Skeletal muscle satellite cell (primary cell): ENCODE data around the gene CFAP161.

Source experiments
- H3K27me3 ChIP-seq: 2 replicates; pipeline ENCODE4 v1.7.0; 2013; ENCODE audit warnings: low read length; ENCODE audit not compliant: control insufficient read depth, insufficient read depth
- H3K36me3 ChIP-seq: 2 replicates; pipeline ENCODE4 v1.7.0; 2013; ENCODE audit warnings: mild to moderate bottlenecking, control low read depth, low read length; ENCODE audit not compliant: insufficient read depth
- H3K4me1 ChIP-seq: 2 replicates; pipeline ENCODE4 v1.7.0; 2013; ENCODE audit warnings: low read length; ENCODE audit not compliant: control insufficient read depth, insufficient read depth
- H3K4me2 ChIP-seq: 2 replicates; pipeline ENCODE4 v1.7.0; 2013; ENCODE audit warnings: mild to moderate bottlenecking, low read length
- H3K4me3 ChIP-seq: 2 replicates; pipeline ENCODE4 v1.7.0; 2013; ENCODE audit warnings: low read length
- H3K9ac ChIP-seq: 2 replicates; pipeline ENCODE4 v1.7.0; 2013; ENCODE audit warnings: mild to moderate bottlenecking, low read depth, low read length, moderate library complexity
- H3K9me3 ChIP-seq: replicated peaks from 2 replicates; pipeline ENCODE4 v1.7.0; 2013; ENCODE audit warnings: mild to moderate bottlenecking, control low read depth, low read length

Gene CFAP161

GRCh38 chr15:81096398-81096797, 37.7 kb upstream of the CFAP161 start:
- H3K4me3 ChIP-seq = no peak overlapping the region
- peaks cover 15% of the 10 kb centered on the region for H3K27me3 ChIP-seq
- no peak overlapping the region for H3K4me2 ChIP-seq
- no peaks in the 10 kb centered on the region for H3K9me3 ChIP-seq
- peaks cover 12% of the 10 kb centered on the region for H3K4me1 ChIP-seq
- H3K9ac ChIP-seq = no peak overlapping the region
- H3K36me3 ChIP-seq = no peaks in the 10 kb centered on the region

- Histone ChIP-seq H3K4me1 (peaks cover 7% of the 10 kb centered on the region), H3K27me3 (peaks cover 15% of the 10 kb centered on the region), H3K4me3 (no peak overlapping the region), H3K4me2 (no peak overlapping the region), H3K9me3 (no peaks in the 10 kb centered on the region), H3K9ac (no peak overlapping the region), H3K36me3 (no peaks in the 10 kb centered on the region)
Observed at GRCh38 chr15:81097116-81097889, 36.8 kb upstream of the CFAP161 start.

GRCh38 chr15:81097890-81098280, 36.2 kb upstream of the CFAP161 start:
- no peak overlapping the region for H3K4me3 ChIP-seq
- H3K4me2 ChIP-seq = no peak overlapping the region
- peaks cover under 1% of the 10 kb centered on the region for H3K4me1 ChIP-seq

GRCh38 chr15:81098349-81098748, 35.7 kb upstream of the CFAP161 start:
- peaks cover 15% of the 10 kb centered on the region for H3K27me3 ChIP-seq
- no peaks in the 10 kb centered on the region for H3K4me1 ChIP-seq
- no peak overlapping the region for H3K9ac ChIP-seq
- no peaks in the 10 kb centered on the region for H3K36me3 ChIP-seq
- no peaks in the 10 kb centered on the region for H3K9me3 ChIP-seq
- H3K4me3 ChIP-seq = no peak overlapping the region
- H3K4me2 ChIP-seq = no peak overlapping the region

More at GRCh38 chr15:81097890-81098280, 36.2 kb upstream of the CFAP161 start:
- Histone ChIP-seq H3K36me3 (no peaks in the 10 kb centered on the region), H3K27me3 (peaks cover 15% of the 10 kb centered on the region), H3K9ac (no peak overlapping the region), H3K9me3 (no peaks in the 10 kb centered on the region)

- Histone ChIP-seq H3K9me3 (no peaks in the 10 kb centered on the region), H3K27me3 (peaks cover 15% of the 10 kb centered on the region), H3K36me3 (no peaks in the 10 kb centered on the region), H3K4me1 (no peaks in the 10 kb centered on the region), H3K9ac (no peak overlapping the region), H3K4me3 (no peak overlapping the region), H3K4me2 (no peak overlapping the region)
Observed at GRCh38 chr15:81098861-81099651, 35.0 kb upstream of the CFAP161 start.

GRCh38 chr15:81101894-81102815, 31.9 kb upstream of the CFAP161 start:
- Histone ChIP-seq H3K4me2 (no peak overlapping the region), H3K4me1 (no peaks in the 10 kb centered on the region), H3K9me3 (no peaks in the 10 kb centered on the region), H3K4me3 (no peak overlapping the region), H3K9ac (no peak overlapping the region), H3K36me3 (no peaks in the 10 kb centered on the region), H3K27me3 (peaks cover 22% of the 10 kb centered on the region)

GRCh38 chr15:81103857-81104256, 30.2 kb upstream of the CFAP161 start:
- Histone ChIP-seq H3K4me1 (no peaks in the 10 kb centered on the region), H3K9ac (no peak overlapping the region), H3K27me3 (peaks cover 15% of the 10 kb centered on the region), H3K36me3 (no peaks in the 10 kb centered on the region), H3K4me2 (no peak overlapping the region), H3K4me3 (no peak overlapping the region), H3K9me3 (no peaks in the 10 kb centered on the region)

- H3K4me3 ChIP-seq = no peak overlapping the region
- H3K4me2 ChIP-seq = no peak overlapping the region
- H3K27me3 ChIP-seq = peaks cover 20% of the 10 kb centered on the region
- no peaks in the 10 kb centered on the region for H3K9me3 ChIP-seq
- no peaks in the 10 kb centered on the region for H3K36me3 ChIP-seq
- H3K9ac ChIP-seq = no peak overlapping the region
- H3K4me1 ChIP-seq = no peaks in the 10 kb centered on the region
Observed at GRCh38 chr15:81105545-81105944, 28.5 kb upstream of the CFAP161 start.

GRCh38 chr15:81106560-81106959, 27.5 kb upstream of the CFAP161 start:
- no peaks in the 10 kb centered on the region for H3K9me3 ChIP-seq
- H3K36me3 ChIP-seq = no peaks in the 10 kb centered on the region
- peaks cover 30% of the 10 kb centered on the region for H3K27me3 ChIP-seq
- H3K4me2 ChIP-seq = no peak overlapping the region
- no peak overlapping the region for H3K4me3 ChIP-seq
- no peaks in the 10 kb centered on the region for H3K4me1 ChIP-seq
- H3K9ac ChIP-seq = no peak overlapping the region

GRCh38 chr15:81107889-81108288, 26.2 kb upstream of the CFAP161 start:
- no peaks in the 10 kb centered on the region for H3K9me3 ChIP-seq
- H3K27me3 ChIP-seq = peaks cover 32% of the 10 kb centered on the region
- no peaks in the 10 kb centered on the region for H3K36me3 ChIP-seq
- H3K9ac ChIP-seq = no peak overlapping the region
- H3K4me3 ChIP-seq = no peak overlapping the region
- H3K4me2 ChIP-seq = no peak overlapping the region
- H3K4me1 ChIP-seq = no peaks in the 10 kb centered on the region

GRCh38 chr15:81108427-81108826, 25.6 kb upstream of the CFAP161 start:
- Histone ChIP-seq H3K9ac (no peak overlapping the region), H3K4me1 (peaks cover 3% of the 10 kb centered on the region), H3K9me3 (no peaks in the 10 kb centered on the region), H3K27me3 (peaks cover 34% of the 10 kb centered on the region), H3K4me3 (no peak overlapping the region), H3K4me2 (no peak overlapping the region), H3K36me3 (no peaks in the 10 kb centered on the region)
